NB4 (cell line): ENCODE results near the gene PRSS1.
"Not testable (repeated sequence)": the region's sequence is repeated elsewhere in the genome, so short reads cannot be mapped to it uniquely, and the experiment has no call there.

ENCODE experiments used
- CTCF ChIP-seq: IDR thresholded peaks from one replicate; pipeline ENCODE4 v1.5.1; 2012; ENCODE audit warnings: low read depth, low read length
- POLR2A ChIP-seq: IDR thresholded peaks from 2 replicates; pipeline ENCODE4 v1.6.1; 2011; ENCODE audit warnings: mild to moderate bottlenecking; ENCODE audit not compliant: insufficient read length; ENCODE audit errors: extremely low read depth
- TF ChIP-seq, protein P1 (sequence below): IDR thresholded peaks from 2 replicates; pipeline ENCODE4 v1.6.1; 2011; ENCODE audit warnings: low read depth, low read length

- not testable (repeated sequence) for TF ChIP-seq CTCF, POLR2A
- TF ChIP-seq, protein P1, sequence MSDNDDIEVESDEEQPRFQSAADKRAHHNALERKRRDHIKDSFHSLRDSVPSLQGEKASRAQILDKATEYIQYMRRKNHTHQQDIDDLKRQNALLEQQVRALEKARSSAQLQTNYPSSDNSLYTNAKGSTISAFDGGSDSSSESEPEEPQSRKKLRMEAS: not testable (repeated sequence)
Measured at GRCh38 chr7:142758312-142758711, 9.0 kb downstream of the PRSS1 start.
